ENCODE data around the gene PPCS. TPM values are rescaled to one million over a fixed set of nuclear protein-coding genes. Genes with fewer than 3 reads are reported as not detected.

Gene PPCS
- total RNA-seq, 1 donor from 2014 or later: 45.1 TPM

GRCh38 chr1:42429603-42430002 lies 26.7 kb upstream of the PPCS start:
- DNase-seq (ENCODE audit: low read depth): no peak
- H3K4me3 ChIP-seq (ENCODE audit: low read depth, low read length): no peak overlapping the region
- no peaks in the 10 kb centered on the region for H3K27me3 ChIP-seq (ENCODE audit: control insufficient read depth, insufficient read depth, low read length)
- no peak for TF ChIP-seq CTCF (IDR thresholded peaks at IDR 0.05; ENCODE audit: insufficient read depth, low read length, poor library complexity, severe bottlenecking)
- H3K36me3 ChIP-seq (ENCODE audit: control insufficient read depth, insufficient read depth, low read length): no peaks in the 10 kb centered on the region

- Histone ChIP-seq H3K27me3 (ENCODE audit: control insufficient read depth, insufficient read depth, low read length) (no peaks in the 10 kb centered on the region), H3K4me3 (ENCODE audit: low read depth, low read length) (no peak overlapping the region), H3K36me3 (ENCODE audit: control insufficient read depth, insufficient read depth, low read length) (no peaks in the 10 kb centered on the region)
- DNase-seq (ENCODE audit: low read depth): no peak
- no peak for TF ChIP-seq CTCF (IDR thresholded peaks at IDR 0.05; ENCODE audit: insufficient read depth, low read length, poor library complexity, severe bottlenecking)
Observed at GRCh38 chr1:42430286-42431135, 25.8 kb upstream of the PPCS start.

GRCh38 chr1:42431514-42431913 lies 24.8 kb upstream of the PPCS start:
- DNase-seq (ENCODE audit: low read depth): no peak
- Histone ChIP-seq H3K27me3 (ENCODE audit: control insufficient read depth, insufficient read depth, low read length) (no peaks in the 10 kb centered on the region), H3K4me3 (ENCODE audit: low read depth, low read length) (no peak overlapping the region), H3K36me3 (ENCODE audit: control insufficient read depth, insufficient read depth, low read length) (no peaks in the 10 kb centered on the region)
- TF ChIP-seq CTCF (IDR thresholded peaks at IDR 0.05; ENCODE audit: insufficient read depth, low read length, poor library complexity, severe bottlenecking): no peak

- Histone ChIP-seq H3K36me3 (ENCODE audit: control insufficient read depth, insufficient read depth, low read length) (no peaks in the 10 kb centered on the region), H3K27me3 (ENCODE audit: control insufficient read depth, insufficient read depth, low read length) (no peaks in the 10 kb centered on the region), H3K4me3 (ENCODE audit: low read depth, low read length) (no peak overlapping the region)
- no peak for DNase-seq (ENCODE audit: low read depth)
- TF ChIP-seq CTCF (IDR thresholded peaks at IDR 0.05; ENCODE audit: insufficient read depth, low read length, poor library complexity, severe bottlenecking): no peak
Observed at GRCh38 chr1:42432714-42433113, 23.6 kb upstream of the PPCS start.

- TF ChIP-seq CTCF (IDR thresholded peaks at IDR 0.05; ENCODE audit: insufficient read depth, low read length, poor library complexity, severe bottlenecking): no peak
- no peak overlapping the region for H3K4me3 ChIP-seq (ENCODE audit: low read depth, low read length)
- H3K36me3 ChIP-seq (ENCODE audit: control insufficient read depth, insufficient read depth, low read length): no peaks in the 10 kb centered on the region
- no peaks in the 10 kb centered on the region for H3K27me3 ChIP-seq (ENCODE audit: control insufficient read depth, insufficient read depth, low read length)
- no peak for DNase-seq (ENCODE audit: low read depth)
Observed at GRCh38 chr1:42433369-42433768, 23.0 kb upstream of the PPCS start.

- H3K27me3 ChIP-seq (ENCODE audit: control insufficient read depth, insufficient read depth, low read length): no peaks in the 10 kb centered on the region
- TF ChIP-seq CTCF (IDR thresholded peaks at IDR 0.05; ENCODE audit: insufficient read depth, low read length, poor library complexity, severe bottlenecking): no peak
- H3K4me3 ChIP-seq (ENCODE audit: low read depth, low read length): no peak overlapping the region
- H3K36me3 ChIP-seq (ENCODE audit: control insufficient read depth, insufficient read depth, low read length): no peaks in the 10 kb centered on the region
- DNase-seq (ENCODE audit: low read depth): no peak
Observed at GRCh38 chr1:42434340-42434739, 22.0 kb upstream of the PPCS start.

All from kidney epithelial cell (primary cell).